HG03571 (cell line): Measurements from ENCODE around the gene ARHGAP10.

Source experiments
- ATAC-seq: cut with Tn5 transposase; IDR thresholded peaks from one replicate; pipeline ENCODE4 v1.9.1; 2021; ENCODE audit not compliant: unreplicated experiment

ARHGAP10 gene

DNA sequence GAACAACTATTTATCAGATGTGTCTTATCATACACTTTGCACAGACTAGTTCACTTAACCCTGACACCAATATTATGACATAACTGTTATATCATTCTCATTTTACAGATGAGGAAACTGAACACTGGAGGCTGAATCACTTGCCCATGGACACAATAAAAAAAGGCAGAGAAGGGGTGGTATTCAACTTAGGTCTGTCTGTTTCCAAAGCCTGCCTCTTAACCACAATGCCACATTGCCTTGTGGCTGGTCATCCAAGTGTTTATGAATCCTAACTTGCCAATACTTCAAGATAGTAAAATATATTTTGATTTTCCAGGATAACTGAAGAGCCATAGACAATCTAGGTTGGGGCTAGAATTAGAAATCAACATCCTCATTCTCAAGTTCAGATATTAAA lies 382.5 kb downstream of the ARHGAP10 start:
- no peak for ATAC-seq

GRCh38 chr4:148116264-148116663 lies 384.4 kb downstream of the ARHGAP10 start:
- no peak for ATAC-seq

GRCh38 chr4:148116969-148117368 lies 385.1 kb downstream of the ARHGAP10 start:
- no peak for ATAC-seq

GRCh38 chr4:148118179-148118578 lies 386.3 kb downstream of the ARHGAP10 start:
- no peak for ATAC-seq

GRCh38 chr4:148118633-148119032 lies 386.7 kb downstream of the ARHGAP10 start:
- ATAC-seq, result no peak

DNA sequence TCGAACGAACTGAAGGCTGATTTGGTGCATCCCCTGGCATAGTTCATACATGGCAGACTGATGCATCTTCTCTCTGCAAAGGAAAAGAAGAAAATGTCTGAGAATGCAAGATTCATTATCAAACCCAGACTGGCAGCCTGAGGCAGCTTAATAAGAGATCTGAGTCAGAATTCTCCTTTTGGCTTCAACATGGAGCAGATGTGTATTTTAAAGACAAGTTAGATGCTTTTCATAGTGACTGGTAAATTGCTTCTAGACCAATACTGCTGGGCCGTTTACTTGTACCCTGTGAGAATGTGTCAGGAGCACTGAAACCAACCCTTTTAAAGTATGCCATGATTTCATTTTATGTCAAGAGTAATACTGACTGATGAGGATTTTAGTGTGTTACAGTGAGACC lies 388.3 kb downstream of the ARHGAP10 start:
- ATAC-seq, result no peak
